GM23248 (cell line): ENCODE results near the gene ZNF416. TPM values are rescaled to one million over a fixed set of nuclear protein-coding genes. Genes with fewer than 3 reads are reported as not detected.

Experiments used
- DNase-seq: peaks from one replicate; pipeline ENCODE4 v3.0.0-alpha.2; 2015
- H2AFZ ChIP-seq: fragments of 200-600 bp; sonication (generic); 2 replicates; pipeline ENCODE4 v1.6.1; 2016; ENCODE audit warnings: antibody characterized with exemption
- H3F3A ChIP-seq: fragments of 200-600 bp; sonication (generic); 2 replicates; pipeline ENCODE4 v1.6.1; 2016; ENCODE audit warnings: mild to moderate bottlenecking, antibody characterized with exemption, mixed run types; ENCODE audit not compliant: insufficient read depth
- H3K27ac ChIP-seq: fragments of 200-600 bp; sonication (generic); 2 replicates; pipeline ENCODE4 v1.5.1; 2016; ENCODE audit warnings: mild to moderate bottlenecking
- H3K27me3 ChIP-seq: fragments of 200-600 bp; sonication (generic); replicated peaks from 2 replicates; pipeline ENCODE4 v1.6.1; 2016; ENCODE audit warnings: mild to moderate bottlenecking; ENCODE audit not compliant: insufficient read depth
- H3K36me3 ChIP-seq: fragments of 200-600 bp; sonication (generic); 2 replicates; pipeline ENCODE4 v1.6.1; 2016; ENCODE audit warnings: low read depth, mild to moderate bottlenecking
- H3K4me1 ChIP-seq: fragments of 200-600 bp; sonication (generic); 2 replicates; pipeline ENCODE4 v1.6.1; 2016; ENCODE audit warnings: mild to moderate bottlenecking; ENCODE audit not compliant: insufficient read depth
- H3K4me2 ChIP-seq: fragments of 200-600 bp; sonication (generic); one replicate; pipeline ENCODE4 v1.6.1; 2016; ENCODE audit warnings: mild to moderate bottlenecking; ENCODE audit not compliant: unreplicated experiment
- H3K4me3 ChIP-seq: fragments of 200-600 bp; sonication (generic); 2 replicates; pipeline ENCODE4 v1.5.1; 2016; ENCODE audit warnings: mild to moderate bottlenecking
- H3K79me2 ChIP-seq: fragments of 200-600 bp; sonication (generic); 2 replicates; pipeline ENCODE4 v1.6.1; 2016; ENCODE audit warnings: mild to moderate bottlenecking; ENCODE audit not compliant: insufficient read depth
- H3K9ac ChIP-seq: fragments of 200-600 bp; sonication (generic); 2 replicates; pipeline ENCODE4 v1.6.1; 2016; ENCODE audit warnings: mild to moderate bottlenecking
- H3K9me2 ChIP-seq: fragments of 200-600 bp; sonication (generic); 2 replicates; pipeline ENCODE4 v1.6.1; 2016; ENCODE audit warnings: mixed run types, mild to moderate bottlenecking, moderate library complexity; ENCODE audit not compliant: insufficient read depth
- H3K9me3 ChIP-seq: fragments of 200-600 bp; sonication (generic); one replicate; pipeline ENCODE4 v1.6.1; 2017; ENCODE audit warnings: low read depth
- H4K20me1 ChIP-seq: fragments of 200-600 bp; sonication (generic); 2 replicates; pipeline ENCODE4 v1.6.0; 2016; ENCODE audit not compliant: insufficient read depth
- EZH2 ChIP-seq: fragments of 200-600 bp; sonication (generic); IDR thresholded peaks from 2 replicates; pipeline ENCODE4 v1.6.1; 2018; ENCODE audit warnings: antibody characterized with exemption, mild to moderate bottlenecking; ENCODE audit not compliant: insufficient read depth, poor library complexity, severe bottlenecking
- EZH2phosphoT487 ChIP-seq: fragments of 200-600 bp; sonication (generic); IDR thresholded peaks from 2 replicates; pipeline ENCODE4 v1.6.1; 2018; ENCODE audit warnings: antibody characterized with exemption, moderate library complexity, mild to moderate bottlenecking, low read depth; ENCODE audit not compliant: insufficient read depth
- WGBS, 2 experiments: methylation state at CpG; one replicate each; pipeline ENCODE4 v1.1.6; 2015 to 2017; ENCODE audit warnings: low lambda C conversion rate in 2 of 2, low coverage in 1 of 2; ENCODE audit errors: missing lambda C conversion rate in 2 of 2; 5-methylcytosine and 5-hydroxymethylcytosine counted together
- in situ Hi-C: fragments of 300-500 bp; cut with MboI; formaldehyde crosslinking; loops from 2 replicates; pipeline ENCODE4 v1.15.0; 2020
- polyA plus RNA-seq: library from polyadenylated mRNA; unstranded; fragments of >200 nt; fragmentation: Nextera tagmentation; extraction: Ambion mirVana; gene quantifications from 2 replicates; pipeline ENCODE4 v1.2.1, GENCODE V29; 2016
- total RNA-seq: library from RNA; depleted of rRNA; stranded (reverse); fragments of >200 nt; shearing (Covaris generic); gene quantifications from 2 replicates; pipeline ENCODE4 v1.2.3, GENCODE V29; 2014

The ZNF416 gene
- total and polyA plus RNA-seq, 2 experiments from 2014 or later = 4.9 to 5.9 TPM

- TF ChIP-seq EZH2phosphoT487 (no peak), EZH2 (no peak)
- DNase-seq = no peak
- Histone ChIP-seq H3K4me2 (no peak overlapping the region), H3F3A (no peaks in the 10 kb centered on the region), H3K27me3 (no peaks in the 10 kb centered on the region), H3K9me3 (peaks cover 5% of the 10 kb centered on the region), H3K9ac (no peak overlapping the region), H4K20me1 (no peaks in the 10 kb centered on the region), H3K4me1 (0 out of 2 replicates have a peak, but pooled peaks cover 6% of the 10 kb centered on the region), H3K36me3 (peaks cover 50% of the 10 kb centered on the region), H3K4me3 (no peak overlapping the region), H3K79me2 (peaks cover 29% of the 10 kb centered on the region), H3K27ac (no peak overlapping the region), H3K9me2 (no peaks in the 10 kb centered on the region), H2AFZ (no peak overlapping the region)
- in situ Hi-C loops = no loop called here
Observed at GRCh38 chr19:57576661-57577060, 2.0 kb downstream of the ZNF416 start.

DNA sequence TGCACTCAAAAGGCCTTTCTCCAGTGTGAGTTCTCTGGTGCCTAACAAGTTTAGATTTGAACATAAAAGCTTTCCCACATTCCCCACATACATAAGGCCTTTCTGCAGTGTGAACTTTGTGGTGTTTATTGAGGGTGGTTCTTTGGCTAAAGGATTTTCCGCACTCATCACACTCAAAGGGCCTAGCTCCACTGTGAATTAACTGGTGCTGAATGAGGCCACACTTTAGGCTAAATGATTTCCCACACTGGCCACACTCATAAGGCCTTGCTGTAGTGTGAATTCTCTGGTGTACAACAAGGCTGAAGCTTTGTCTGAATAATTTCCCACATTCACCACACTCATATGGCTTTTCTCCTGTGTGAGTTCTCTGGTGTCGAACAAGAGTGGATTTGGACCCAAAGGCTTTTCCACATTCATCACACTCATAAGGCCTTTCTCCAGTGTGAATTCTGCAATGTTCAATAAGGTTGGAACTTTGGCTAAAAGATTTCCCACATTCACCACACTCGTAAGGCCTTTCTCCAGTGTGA, 6.2 kb downstream of the ZNF416 start:
- Histone ChIP-seq H3K79me2 (peaks cover 18% of the 10 kb centered on the region), H4K20me1 (no peaks in the 10 kb centered on the region), H3K9ac (no peak overlapping the region), H3K27me3 (no peaks in the 10 kb centered on the region), H3K9me2 (no peaks in the 10 kb centered on the region), H3K4me2 (no peak overlapping the region), H3K36me3 (peaks cover 59% of the 10 kb centered on the region), H3F3A (no peaks in the 10 kb centered on the region), H3K4me3 (no peak overlapping the region), H2AFZ (no peak overlapping the region), H3K9me3 (peaks cover 5% of the 10 kb centered on the region), H3K27ac (no peak overlapping the region), H3K4me1 (0 out of 2 replicates have a peak, but pooled peaks cover 2% of the 10 kb centered on the region)
- WGBS, 2 experiments = 93 to 97% methylated on average over 3 of the region's 3 CpGs
- in situ Hi-C loops = no loop called here
- TF ChIP-seq EZH2phosphoT487 (no peak), EZH2 (no peak)
- DNase-seq = no peak

DNA sequence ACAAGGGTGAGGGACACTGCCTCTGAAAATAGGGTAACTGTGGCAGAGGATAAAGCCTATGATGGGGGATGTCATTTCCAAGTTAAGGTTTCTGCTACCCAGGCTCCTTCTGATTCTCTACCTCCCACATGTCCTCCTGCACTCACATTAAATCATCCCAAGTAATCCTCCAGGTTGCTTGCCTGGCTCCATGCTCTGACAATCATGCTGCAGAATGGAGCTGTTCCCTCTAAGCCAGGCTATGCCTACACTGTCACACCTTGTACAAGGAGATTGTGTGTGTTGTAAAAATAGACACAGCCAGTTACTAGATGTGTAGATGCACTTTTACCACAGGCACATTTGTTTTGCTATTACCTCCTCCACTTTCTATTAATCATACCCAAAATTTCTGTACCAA, 8.0 kb downstream of the ZNF416 start:
- DNase-seq = no peak

GRCh38 chr19:57566396-57567265, 12.1 kb downstream of the ZNF416 start:
- Histone ChIP-seq H3K9ac (no peak overlapping the region), H3F3A (no peaks in the 10 kb centered on the region), H3K4me2 (no peak overlapping the region), H3K36me3 (peaks cover 8% of the 10 kb centered on the region), H3K27ac (no peak overlapping the region), H3K27me3 (no peaks in the 10 kb centered on the region), H3K79me2 (no peaks in the 10 kb centered on the region), H3K4me3 (no peak overlapping the region), H3K9me3 (no peaks in the 10 kb centered on the region), H2AFZ (no peak overlapping the region), H3K9me2 (no peaks in the 10 kb centered on the region), H4K20me1 (no peaks in the 10 kb centered on the region), H3K4me1 (no peaks in the 10 kb centered on the region)
- 39 to 41% methylated on average over 7 of the region's 7 CpGs for WGBS, 2 experiments
- DNase-seq = peak; percentile 47
- in situ Hi-C loops = no loop called here
- TF ChIP-seq EZH2 (no peak), EZH2phosphoT487 (no peak)

More for the DNA sequence above, 8.0 kb downstream of the ZNF416 start:
- Histone ChIP-seq H3K9me3 (peaks cover 5% of the 10 kb centered on the region), H3K9me2 (no peaks in the 10 kb centered on the region), H3K79me2 (peaks cover under 1% of the 10 kb centered on the region; the same call in 1 of the 2 replicates), H4K20me1 (no peaks in the 10 kb centered on the region), H3F3A (no peaks in the 10 kb centered on the region), H2AFZ (no peak overlapping the region), H3K36me3 (peaks cover 49% of the 10 kb centered on the region), H3K4me2 (no peak overlapping the region), H3K4me3 (no peak overlapping the region), H3K4me1 (no peaks in the 10 kb centered on the region), H3K27ac (no peak overlapping the region), H3K9ac (no peak overlapping the region), H3K27me3 (no peaks in the 10 kb centered on the region)
- in situ Hi-C loops = no loop called here
- TF ChIP-seq EZH2phosphoT487 (no peak), EZH2 (no peak)
